ENCODE results near the gene YBX2.

YBX2 gene

GRCh38 chr17:7296189-7296861 lies 1.9 kb upstream of the YBX2 start:
- DNase-seq (ENCODE audit: low spot score) = peak; percentile 89

GRCh38 chr17:7295230-7296180 lies 1.1 kb upstream of the YBX2 start:
- DNase-seq (ENCODE audit: low spot score) = no peak

GRCh38 chr17:7293816-7294613 lies 424 bp downstream of the YBX2 start:
- DNase-seq (ENCODE audit: low spot score) = no peak

- no peak for DNase-seq (ENCODE audit: low spot score)
Measured at GRCh38 chr17:7293159-7293558, 1.3 kb downstream of the YBX2 start.

GRCh38 chr17:7292729-7293128 lies 1.7 kb downstream of the YBX2 start:
- no peak for DNase-seq (ENCODE audit: low spot score)

- DNase-seq (ENCODE audit: low spot score) = peak; percentile 1
Measured at GRCh38 chr17:7292194-7292593, 2.2 kb downstream of the YBX2 start.

- peak; percentile 10 for DNase-seq (ENCODE audit: low spot score)
Measured at GRCh38 chr17:7290685-7291084, 3.8 kb downstream of the YBX2 start.

- DNase-seq (ENCODE audit: low spot score) = no peak
Measured at GRCh38 chr17:7290166-7290565, 4.3 kb downstream of the YBX2 start.

- peak; percentile 3 for DNase-seq (ENCODE audit: low spot score)
Measured at GRCh38 chr17:7289256-7290032, 5.0 kb downstream of the YBX2 start.

GRCh38 chr17:7285679-7286078 lies 8.8 kb downstream of the YBX2 start:
- DNase-seq (ENCODE audit: low spot score) = peak; percentile 0

GRCh38 chr17:7284911-7285310 lies 9.5 kb downstream of the YBX2 start:
- peak; percentile 1 for DNase-seq (ENCODE audit: low spot score)

GRCh38 chr17:7283471-7284216 lies 10.8 kb downstream of the YBX2 start:
- no peak for DNase-seq (ENCODE audit: low spot score)

GRCh38 chr17:7282752-7283321 lies 11.6 kb downstream of the YBX2 start:
- no peak for DNase-seq (ENCODE audit: low spot score)

- peak; percentile 9 for DNase-seq (ENCODE audit: low spot score)
Measured at GRCh38 chr17:7281953-7282751, 12.3 kb downstream of the YBX2 start.

GRCh38 chr17:7281074-7281952 lies 13.1 kb downstream of the YBX2 start, which contains the start of gene SLC2A4:
SLC2A4 (plus strand) TSS chr17:7281718; CDS start chr17:7281935, 217 bp downstream.
- peak; percentile 98 for DNase-seq (ENCODE audit: low spot score)

GRCh38 chr17:7280519-7281073 lies 13.8 kb downstream of the YBX2 start:
- peak; percentile 89 for DNase-seq (ENCODE audit: low spot score)

GRCh38 chr17:7279448-7279847 lies 15.0 kb downstream of the YBX2 start:
- DNase-seq (ENCODE audit: low spot score) = no peak

- DNase-seq (ENCODE audit: low spot score) = no peak
Measured at GRCh38 chr17:7266784-7267183, 27.7 kb downstream of the YBX2 start.

Measured in hepatic stellate cell (primary cell).